Measurements from ENCODE around the gene EP400. TPM values are rescaled to one million over a fixed set of nuclear protein-coding genes. Genes with fewer than 3 reads are reported as not detected.

EP400 gene
- total and polyA plus RNA-seq, 4 donors, result 11.4 to 47.8 (median 25.7) TPM

DNA sequence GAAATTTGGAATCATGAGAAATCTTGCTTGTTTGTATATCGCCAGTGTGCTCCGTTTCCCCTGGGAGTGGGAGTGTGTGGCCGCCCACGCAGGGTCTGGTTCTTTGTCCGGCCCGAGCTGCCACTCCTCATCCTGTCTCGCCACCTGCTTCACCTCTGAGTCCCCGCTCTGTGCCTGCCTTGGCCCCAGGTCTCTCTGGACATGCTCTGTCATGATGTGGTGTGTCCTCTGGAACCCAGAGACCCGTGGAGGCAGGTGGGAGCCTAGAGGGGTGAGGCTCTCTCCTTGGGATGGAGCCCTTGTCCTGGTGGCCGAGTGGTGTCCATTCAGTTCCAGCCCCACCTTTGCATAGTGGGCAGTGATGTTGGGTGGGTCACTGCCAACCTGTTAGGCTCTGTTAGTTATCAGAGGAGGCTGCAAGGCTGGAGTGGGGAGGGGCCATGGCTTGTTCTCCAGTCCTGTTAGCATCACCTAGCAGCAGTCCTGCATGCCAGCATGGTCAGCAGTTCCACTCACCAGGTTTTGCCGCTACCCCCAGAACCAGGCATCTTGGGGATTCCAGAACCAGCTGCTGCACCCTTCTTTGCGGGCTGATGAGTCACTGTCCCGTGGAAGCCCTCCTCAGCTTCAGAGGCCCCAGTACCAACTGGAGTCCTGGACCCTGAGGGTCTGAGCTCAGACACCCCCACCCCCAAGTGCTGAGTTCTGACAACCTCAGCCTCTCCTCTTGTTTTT is 76.5 kb downstream of the EP400 start:
- DNase-seq (no peak), ATAC-seq (ENCODE audit: insufficient read depth, low FRiP score) (no peak)
- WGBS, 2 donors, result 94% methylated on average over 13 of the region's 13 CpGs
- H3K9me3 ChIP-seq (ENCODE audit: control insufficient read depth in 4 of 4, insufficient read depth in 3 of 4, low read length in 3 of 4), result no peaks in the 10 kb centered on the region
- H3K4me3 ChIP-seq, result no peak overlapping the region
- peaks cover 21 to 68% (median 49%) of the 10 kb centered on the region in 4 donors for H3K36me3 ChIP-seq (ENCODE audit: control insufficient read depth in 4 of 4, insufficient read depth in 4 of 4, low read length in 4 of 4)
- no peaks in the 10 kb centered on the region for H3K4me1 ChIP-seq (ENCODE audit: control insufficient read depth in 5 of 5, insufficient read depth in 5 of 5, low read length in 5 of 5)
- no peak overlapping the region for H3K9ac ChIP-seq (ENCODE audit: insufficient read depth in 1 of 2, low read length in 2 of 2)
- no peaks in the 10 kb centered on the region for H3K27me3 ChIP-seq (ENCODE audit: control insufficient read depth in 3 of 3, insufficient read depth in 3 of 3, low read length in 2 of 3)
- H3K27ac ChIP-seq (ENCODE audit: low read depth in 1 of 2, low read length in 1 of 2), result no peak overlapping the region
- TF ChIP-seq CTCF (IDR thresholded peaks at IDR 0.05; ENCODE audit: control extremely low read depth, extremely low read depth), result no peak

DNA sequence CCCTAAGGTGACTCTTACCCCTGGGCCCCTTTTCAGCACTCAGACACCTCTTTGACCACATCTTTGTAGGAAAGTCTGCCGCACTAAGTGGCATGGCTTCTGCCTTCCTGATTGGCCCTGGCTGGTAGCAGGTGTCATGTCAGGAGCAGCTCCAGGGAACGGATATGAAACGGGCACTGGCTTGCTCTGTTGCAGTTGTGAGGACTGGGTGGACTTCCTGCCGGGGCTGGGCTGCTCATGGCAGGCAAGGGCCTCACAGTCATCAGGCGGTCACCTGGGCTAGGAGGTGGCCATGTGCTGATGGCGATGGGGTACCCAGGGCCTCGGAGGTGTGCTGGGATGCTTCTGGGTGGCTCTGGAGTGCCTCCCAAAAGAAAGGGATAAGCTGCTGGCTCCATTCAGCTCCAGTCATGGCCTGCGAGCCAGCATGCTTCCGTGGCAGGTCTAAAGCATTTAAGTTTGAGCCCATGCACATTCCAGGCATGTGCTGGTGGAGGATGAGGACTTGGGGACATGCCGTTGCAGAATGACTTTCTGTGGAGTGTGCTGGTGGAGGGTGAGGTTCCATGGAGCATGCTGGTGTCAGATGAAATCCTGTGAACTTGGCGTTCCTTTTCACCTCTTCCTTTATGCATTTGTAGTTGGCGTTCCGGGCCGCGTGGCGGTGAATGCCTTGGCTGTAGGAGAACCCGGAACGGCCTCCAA is 77.2 kb downstream of the EP400 start:
- no peaks in the 10 kb centered on the region for H3K27me3 ChIP-seq (ENCODE audit: control insufficient read depth in 3 of 3, insufficient read depth in 3 of 3, low read length in 2 of 3)
- no peaks in the 10 kb centered on the region for H3K9me3 ChIP-seq (ENCODE audit: control insufficient read depth in 4 of 4, insufficient read depth in 3 of 4, low read length in 3 of 4)
- H3K27ac ChIP-seq (ENCODE audit: low read depth in 1 of 2, low read length in 1 of 2), result no peak overlapping the region
- no peak overlapping the region for H3K9ac ChIP-seq (ENCODE audit: insufficient read depth in 1 of 2, low read length in 2 of 2)
- no peaks in the 10 kb centered on the region for H3K4me1 ChIP-seq (ENCODE audit: control insufficient read depth in 5 of 5, insufficient read depth in 5 of 5, low read length in 5 of 5)
- no peak overlapping the region for H3K4me3 ChIP-seq
- ATAC-seq (ENCODE audit: insufficient read depth, low FRiP score) (no peak), DNase-seq (no peak)
- 95 to 96% methylated on average over 18 of the region's 18 CpGs for WGBS, 2 donors
- TF ChIP-seq CTCF (IDR thresholded peaks at IDR 0.05; ENCODE audit: control extremely low read depth, extremely low read depth), result no peak
- H3K36me3 ChIP-seq (ENCODE audit: control insufficient read depth in 4 of 4, insufficient read depth in 4 of 4, low read length in 4 of 4), result peaks cover 18 to 68% (median 50%) of the 10 kb centered on the region in 4 donors

DNA sequence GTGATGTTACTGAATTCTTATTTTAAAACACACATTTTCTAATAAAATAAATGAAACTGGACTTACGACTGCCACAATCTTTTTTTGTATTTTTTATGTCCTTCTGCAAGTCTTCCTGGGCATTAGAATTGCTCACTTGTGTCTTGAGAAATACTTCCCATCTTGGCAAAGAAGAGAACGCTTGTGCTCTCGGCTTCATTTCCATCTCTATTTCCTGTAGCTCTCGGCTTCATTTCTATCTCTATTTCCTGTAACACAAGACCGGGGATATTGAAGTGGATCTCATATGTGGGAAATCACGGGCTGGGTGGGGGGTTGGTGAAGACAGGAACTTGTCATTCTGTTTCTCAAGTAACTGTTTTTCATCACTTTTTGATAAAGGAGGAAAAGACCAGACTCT is 77.9 kb downstream of the EP400 start:
- H3K27me3 ChIP-seq (ENCODE audit: control insufficient read depth in 3 of 3, insufficient read depth in 3 of 3, low read length in 2 of 3), result no peaks in the 10 kb centered on the region
- H3K9me3 ChIP-seq (ENCODE audit: control insufficient read depth in 4 of 4, insufficient read depth in 3 of 4, low read length in 3 of 4), result no peaks in the 10 kb centered on the region
- WGBS, 2 donors, result 37 to 76% methylated on average over 6 of the region's 6 CpGs
- peaks cover 18 to 67% (median 56%) of the 10 kb centered on the region in 4 donors for H3K36me3 ChIP-seq (ENCODE audit: control insufficient read depth in 4 of 4, insufficient read depth in 4 of 4, low read length in 4 of 4)
- H3K9ac ChIP-seq (ENCODE audit: insufficient read depth in 1 of 2, low read length in 2 of 2), result no peak overlapping the region
- no peak for ATAC-seq (ENCODE audit: insufficient read depth, low FRiP score)
- H3K27ac ChIP-seq (ENCODE audit: low read depth in 1 of 2, low read length in 1 of 2), result no peak overlapping the region
- no peak for TF ChIP-seq CTCF (IDR thresholded peaks at IDR 0.05; ENCODE audit: control extremely low read depth, extremely low read depth)
- DNase-seq, result no peak
- no peaks in the 10 kb centered on the region for H3K4me1 ChIP-seq (ENCODE audit: control insufficient read depth in 5 of 5, insufficient read depth in 5 of 5, low read length in 5 of 5)
- no peak overlapping the region for H3K4me3 ChIP-seq
